Left ventricle myocardium inferior (tissue), 1 donor: ENCODE results near the gene MAN1B1. TPM values are rescaled to one million over a fixed set of nuclear protein-coding genes. Genes with fewer than 3 reads are reported as not detected.
"Not testable (repeated sequence)": the region's sequence is repeated elsewhere in the genome, so short reads cannot be mapped to it uniquely, and the experiment has no call there.

Source experiments
- DNase-seq: peaks from one replicate; pipeline ENCODE4 v3.0.0-alpha.2; 2020
- H3K27ac ChIP-seq: fragments of 200-600 bp; replicated peaks from 2 replicates; pipeline ENCODE4 v1.8.0; 2021
- H3K27me3 ChIP-seq: fragments of 200-600 bp; 2 replicates; pipeline ENCODE4 v1.8.0; 2021; ENCODE audit warnings: low read depth
- H3K36me3 ChIP-seq: fragments of 200-600 bp; 2 replicates; pipeline ENCODE4 v1.8.0; 2021
- H3K4me1 ChIP-seq: fragments of 200-600 bp; 2 replicates; pipeline ENCODE4 v1.8.0; 2021
- H3K4me3 ChIP-seq: fragments of 200-600 bp; 2 replicates; pipeline ENCODE4 v1.8.0; 2021; ENCODE audit warnings: mild to moderate bottlenecking, moderate library complexity
- H3K9me3 ChIP-seq: fragments of 200-600 bp; replicated peaks from 2 replicates; pipeline ENCODE4 v1.8.0; 2021
- intact Hi-C: fragments of 100-400 bp; cut with micrococcal nuclease; formaldehyde crosslinking; loops from one replicate; pipeline ENCODE4 v1.11.0; 2022
- total RNA-seq: library from RNA; stranded (reverse); fragmentation: NEBNext Ultra II Directional; extraction: Animal tissue kit (Norgen Biotek cat#: 25700); gene quantifications from one replicate; pipeline ENCODE4 v1.2.1, GENCODE V29; 2021
- TF ChIP-seq, protein P1 (sequence below): fragments of 200-600 bp; IDR thresholded peaks from 2 replicates; pipeline ENCODE4 v1.8.0; 2021; ENCODE audit warnings: antibody characterized with exemption, mild to moderate bottlenecking, borderline replicate concordance
- donor health status: DM: no; HTN: yes; CAD: no; lungs with severe emphysema.

Gene MAN1B1
- total RNA-seq, 1 donor from 2014 or later: 20.6 TPM

DNA sequence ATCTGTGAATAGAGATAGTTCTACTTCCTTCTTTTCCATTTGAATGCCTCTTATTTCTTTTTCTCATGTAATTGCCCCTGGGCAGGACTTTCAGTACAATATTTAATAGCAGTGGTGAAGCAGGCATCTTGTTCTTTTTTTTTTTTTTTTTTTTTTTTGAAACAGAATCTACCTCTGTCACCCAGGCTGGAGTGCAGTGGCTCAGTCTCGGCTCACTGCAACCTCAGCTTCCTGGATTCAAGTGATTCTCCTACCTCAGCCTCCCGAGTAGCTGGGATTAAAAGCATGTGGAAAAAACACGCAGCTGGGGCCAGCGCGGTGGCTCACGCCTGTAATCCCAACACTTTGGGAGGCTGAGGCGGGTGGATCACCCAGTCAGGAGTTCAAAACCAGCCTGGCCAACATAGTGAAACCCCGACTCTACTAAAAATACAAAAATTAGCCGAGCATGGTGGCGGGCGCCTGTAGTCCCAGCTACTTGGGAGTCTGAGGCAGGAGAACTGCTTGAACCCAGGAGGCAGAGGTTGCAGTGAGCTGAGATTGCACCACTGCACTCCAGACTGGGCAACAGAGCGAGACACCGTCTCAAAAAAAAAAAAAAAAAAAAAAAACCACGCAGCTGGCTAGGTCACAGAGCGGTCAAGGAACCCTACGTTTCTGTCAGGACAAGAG, 36.1 kb downstream of the MAN1B1 start:
- H3K9me3 ChIP-seq, H3K27me3 ChIP-seq, DNase-seq, H3K27ac ChIP-seq, H3K4me3 ChIP-seq, H3K36me3 ChIP-seq: not testable (repeated sequence)
- peaks cover 26% of the 10 kb centered on the region for H3K4me1 ChIP-seq
- intact Hi-C loops: loop anchor here (5.0 kb wide), 1 partner anchor 104 kb away; the partner anchor contains the start of genes CYSRT1 and RNF224

DNA sequence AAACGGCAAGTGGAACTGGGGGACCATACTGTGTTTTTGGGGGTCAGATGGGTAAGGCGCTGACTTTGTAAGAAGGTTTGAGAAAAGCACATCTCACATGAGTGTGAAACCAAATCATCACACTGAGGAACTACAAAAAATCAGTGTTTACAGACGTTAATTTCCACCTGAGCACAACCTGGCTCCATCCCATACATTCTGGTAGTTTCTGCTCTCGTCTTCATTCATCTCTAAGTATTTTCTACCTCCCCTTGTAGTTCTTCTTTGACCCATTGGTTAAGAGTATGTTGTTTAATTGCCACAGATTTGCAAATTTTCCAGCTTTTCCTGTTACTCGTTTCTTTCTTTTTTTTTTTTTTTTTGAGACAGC, 36.7 kb downstream of the MAN1B1 start:
- H3K4me1 ChIP-seq: peaks cover 26% of the 10 kb centered on the region
- H3K27me3 ChIP-seq: no peaks in the 10 kb centered on the region
- TF ChIP-seq, protein P1, sequence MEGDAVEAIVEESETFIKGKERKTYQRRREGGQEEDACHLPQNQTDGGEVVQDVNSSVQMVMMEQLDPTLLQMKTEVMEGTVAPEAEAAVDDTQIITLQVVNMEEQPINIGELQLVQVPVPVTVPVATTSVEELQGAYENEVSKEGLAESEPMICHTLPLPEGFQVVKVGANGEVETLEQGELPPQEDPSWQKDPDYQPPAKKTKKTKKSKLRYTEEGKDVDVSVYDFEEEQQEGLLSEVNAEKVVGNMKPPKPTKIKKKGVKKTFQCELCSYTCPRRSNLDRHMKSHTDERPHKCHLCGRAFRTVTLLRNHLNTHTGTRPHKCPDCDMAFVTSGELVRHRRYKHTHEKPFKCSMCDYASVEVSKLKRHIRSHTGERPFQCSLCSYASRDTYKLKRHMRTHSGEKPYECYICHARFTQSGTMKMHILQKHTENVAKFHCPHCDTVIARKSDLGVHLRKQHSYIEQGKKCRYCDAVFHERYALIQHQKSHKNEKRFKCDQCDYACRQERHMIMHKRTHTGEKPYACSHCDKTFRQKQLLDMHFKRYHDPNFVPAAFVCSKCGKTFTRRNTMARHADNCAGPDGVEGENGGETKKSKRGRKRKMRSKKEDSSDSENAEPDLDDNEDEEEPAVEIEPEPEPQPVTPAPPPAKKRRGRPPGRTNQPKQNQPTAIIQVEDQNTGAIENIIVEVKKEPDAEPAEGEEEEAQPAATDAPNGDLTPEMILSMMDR: no peak
- H3K9me3 ChIP-seq: no peaks in the 10 kb centered on the region
- no peak for DNase-seq
- H3K36me3 ChIP-seq: no peaks in the 10 kb centered on the region
- H3K27ac ChIP-seq: no peak overlapping the region
- intact Hi-C loops: loop anchor here (5.0 kb wide), 1 partner anchor 104 kb away; the partner anchor contains the start of genes CYSRT1 and RNF224
- H3K4me3 ChIP-seq: no peak overlapping the region

GRCh38 chr9:137123952-137124462, 37.2 kb downstream of the MAN1B1 start:
- not testable (repeated sequence) for DNase-seq, H3K9me3 ChIP-seq, H3K36me3 ChIP-seq, H3K27me3 ChIP-seq, H3K4me3 ChIP-seq, H3K27ac ChIP-seq
- intact Hi-C loops: loop anchor here (5.0 kb wide), 1 partner anchor 103 kb away; the partner anchor contains the start of genes CYSRT1 and RNF224
- peaks cover 29% of the 10 kb centered on the region for H3K4me1 ChIP-seq

- Histone ChIP-seq H3K36me3 (no peaks in the 10 kb centered on the region), H3K4me3 (peak overlapping the region; percentile 81), H3K27me3 (peaks cover 4% of the 10 kb centered on the region), H3K9me3 (peaks cover 9% of the 10 kb centered on the region), H3K27ac (peak overlapping the region; percentile 86), H3K4me1 (peaks cover 44% of the 10 kb centered on the region)
- DNase-seq: no peak
- intact Hi-C loops: no loop called here
- TF ChIP-seq, protein P1: no peak
These were observed 40.0 kb downstream of the MAN1B1 start for GRCh38 chr9:137126786-137127185.

GRCh38 chr9:137127301-137128157, 40.7 kb downstream of the MAN1B1 start:
- H3K27ac ChIP-seq: peak overlapping the region; percentile 86
- peaks cover 5% of the 10 kb centered on the region for H3K27me3 ChIP-seq
- intact Hi-C loops: no loop called here
- H3K4me3 ChIP-seq: peak overlapping the region; percentile 81
- TF ChIP-seq, protein P1: no peak
- peaks cover 9% of the 10 kb centered on the region for H3K9me3 ChIP-seq
- peaks cover 44% of the 10 kb centered on the region for H3K4me1 ChIP-seq
- no peak for DNase-seq
- H3K36me3 ChIP-seq: no peaks in the 10 kb centered on the region

DNA sequence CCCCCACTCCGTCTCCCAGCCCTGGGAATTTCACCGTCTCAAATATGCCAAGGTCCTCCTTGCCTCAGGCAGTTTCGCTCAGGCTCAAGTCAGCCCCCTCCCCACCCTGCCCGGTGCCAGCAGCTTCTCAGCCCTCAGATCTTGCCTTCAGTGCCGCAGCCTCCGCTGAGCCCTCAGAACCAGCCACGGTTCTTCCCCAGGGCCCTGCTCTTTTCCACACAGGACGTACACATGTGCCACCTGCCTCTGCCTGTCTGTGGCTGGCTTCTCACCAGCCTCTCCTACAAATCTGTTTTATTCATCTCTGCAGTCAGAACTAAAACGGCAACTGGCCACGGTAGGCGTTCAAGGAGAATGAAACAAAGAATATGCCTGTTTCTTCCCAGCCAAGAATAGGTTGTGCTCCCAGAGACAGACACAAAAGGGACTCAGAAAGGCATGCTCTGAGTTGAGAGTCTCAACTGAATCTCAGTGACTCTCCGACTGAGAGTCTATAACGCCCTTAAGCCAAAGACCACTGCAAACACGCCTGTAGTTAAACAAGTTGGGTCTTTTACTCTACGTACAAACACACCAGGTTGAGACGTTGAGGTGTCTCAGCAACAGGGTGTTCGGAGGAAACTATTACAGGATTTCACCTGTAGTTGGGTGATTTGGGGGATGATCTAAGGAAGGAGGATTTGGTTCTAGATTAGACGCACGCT, 41.5 kb downstream of the MAN1B1 start:
- intact Hi-C loops: no loop called here
- Histone ChIP-seq H3K9me3 (peaks cover 9% of the 10 kb centered on the region), H3K27ac (peak overlapping the region; percentile 86), H3K4me1 (peaks cover 44% of the 10 kb centered on the region), H3K36me3 (no peaks in the 10 kb centered on the region), H3K27me3 (peaks cover 11% of the 10 kb centered on the region), H3K4me3 (peak overlapping the region; percentile 81)
- TF ChIP-seq, protein P1: no peak
- DNase-seq: no peak
